ENCODE data around the gene CEBPA. TPM values are rescaled to one million over a fixed set of nuclear protein-coding genes. Genes with fewer than 3 reads are reported as not detected.

Gene CEBPA
- total RNA-seq, 2 donors from 2014 or later = 1.8 to 2.1 TPM

GRCh38 chr19:33329736-33330135 is 27.4 kb upstream of the CEBPA start:
- no peak overlapping the region for H3K9ac ChIP-seq (ENCODE audit: extremely low read depth, low read length, poor library complexity, severe bottlenecking)
- no peak overlapping the region for H3K27ac ChIP-seq (ENCODE audit: low read depth, low read length)
- 85 to 91% methylated on average over 2 to 4 of the region's 4 CpGs for WGBS, 2 experiments (ENCODE audit: insufficient coverage in 1 of 2, insufficient read length in 1 of 2)
- Mint-ChIP-seq H3K9me3 (peaks cover 7% of the 10 kb centered on the region), H3K4me1 (no peaks in the 10 kb centered on the region), H3K27ac (no peak overlapping the region), H3K36me3 (ENCODE audit: low read depth) (no peaks in the 10 kb centered on the region), H3K27me3 (ENCODE audit: insufficient read depth) (no peaks in the 10 kb centered on the region), H3K4me3 (no peak overlapping the region)
- no peaks in the 10 kb centered on the region for H3K27me3 ChIP-seq (ENCODE audit: control insufficient read depth, insufficient read depth, low read length, poor library complexity, severe bottlenecking)
- no peak for DNase-seq
- no peak overlapping the region for H3K4me3 ChIP-seq (ENCODE audit: low read length)
- no peaks in the 10 kb centered on the region for H3K9me3 ChIP-seq (ENCODE audit: control insufficient read depth, low read length)
- TF ChIP-seq CTCF (conservative IDR thresholded peaks at IDR 0.05) = no peak
- no peaks in the 10 kb centered on the region for H3K36me3 ChIP-seq (ENCODE audit: control insufficient read depth, insufficient read depth, low read length)
- no peaks in the 10 kb centered on the region for H3K4me1 ChIP-seq (ENCODE audit: control insufficient read depth, insufficient read depth, low read length)

- Mint-ChIP-seq H3K27ac (no peak overlapping the region), H3K27me3 (ENCODE audit: insufficient read depth) (no peaks in the 10 kb centered on the region), H3K4me3 (no peak overlapping the region), H3K4me1 (no peaks in the 10 kb centered on the region), H3K9me3 (peaks cover 7% of the 10 kb centered on the region), H3K36me3 (ENCODE audit: low read depth) (no peaks in the 10 kb centered on the region)
- no peaks in the 10 kb centered on the region for H3K27me3 ChIP-seq (ENCODE audit: control insufficient read depth, insufficient read depth, low read length, poor library complexity, severe bottlenecking)
- DNase-seq = peak; percentile 45
- no peak overlapping the region for H3K27ac ChIP-seq (ENCODE audit: low read depth, low read length)
- H3K36me3 ChIP-seq (ENCODE audit: control insufficient read depth, insufficient read depth, low read length) = no peaks in the 10 kb centered on the region
- WGBS, 2 experiments (ENCODE audit: insufficient coverage in 1 of 2, insufficient read length in 1 of 2) = 80 to 91% methylated on average over 6 to 8 of the region's 8 CpGs
- no peaks in the 10 kb centered on the region for H3K9me3 ChIP-seq (ENCODE audit: control insufficient read depth, low read length)
- no peak overlapping the region for H3K4me3 ChIP-seq (ENCODE audit: low read length)
- no peaks in the 10 kb centered on the region for H3K4me1 ChIP-seq (ENCODE audit: control insufficient read depth, insufficient read depth, low read length)
- no peak for TF ChIP-seq CTCF (conservative IDR thresholded peaks at IDR 0.05)
- H3K9ac ChIP-seq (ENCODE audit: extremely low read depth, low read length, poor library complexity, severe bottlenecking) = no peak overlapping the region
These were observed 26.7 kb upstream of the CEBPA start for GRCh38 chr19:33329060-33329459.

GRCh38 chr19:33325920-33326319 is 23.6 kb upstream of the CEBPA start:
- WGBS, 2 experiments (ENCODE audit: insufficient coverage in 1 of 2, insufficient read length in 1 of 2) = 87 to 98% methylated on average over 5 of the region's 5 CpGs
- no peaks in the 10 kb centered on the region for H3K36me3 ChIP-seq (ENCODE audit: control insufficient read depth, insufficient read depth, low read length)
- no peak for DNase-seq
- no peak overlapping the region for H3K27ac Mint-ChIP-seq
- H3K9me3 Mint-ChIP-seq = peaks cover 28% of the 10 kb centered on the region
- no peaks in the 10 kb centered on the region for H3K27me3 ChIP-seq (ENCODE audit: control insufficient read depth, insufficient read depth, low read length, poor library complexity, severe bottlenecking)
- no peaks in the 10 kb centered on the region for H3K4me1 Mint-ChIP-seq
- H3K27me3 Mint-ChIP-seq (ENCODE audit: insufficient read depth) = no peaks in the 10 kb centered on the region
- H3K9me3 ChIP-seq (ENCODE audit: control insufficient read depth, low read length) = peaks cover 4% of the 10 kb centered on the region
- H3K36me3 Mint-ChIP-seq (ENCODE audit: low read depth) = no peaks in the 10 kb centered on the region
- H3K9ac ChIP-seq (ENCODE audit: extremely low read depth, low read length, poor library complexity, severe bottlenecking) = no peak overlapping the region
- H3K4me3 ChIP-seq (ENCODE audit: low read length) = no peak overlapping the region
- H3K4me1 ChIP-seq (ENCODE audit: control insufficient read depth, insufficient read depth, low read length) = no peaks in the 10 kb centered on the region
- no peak overlapping the region for H3K4me3 Mint-ChIP-seq
- TF ChIP-seq CTCF (conservative IDR thresholded peaks at IDR 0.05) = no peak
- no peak overlapping the region for H3K27ac ChIP-seq (ENCODE audit: low read depth, low read length)
